Lung (tissue), 12 donors: ENCODE measurements around the gene PPP2R2C. TPM values are rescaled to one million over a fixed set of nuclear protein-coding genes. Genes with fewer than 3 reads are reported as not detected.

Experiments
- ATAC-seq: fragments of 200-7000 bp; cut with Tn5 transposase; one replicate; pipeline ENCODE4 v1.9.1; 2020; ENCODE audit warnings: moderate number of reproducible peaks; ENCODE audit not compliant: insufficient read depth, low FRiP score
- DNase-seq, 3 donors: peaks; one replicate each; pipeline ENCODE4 v3.0.0-alpha.2; 2013 to 2017
- H3K27ac ChIP-seq, 2 donors: one replicate each; pipeline ENCODE4 v1.5.1; 2013; ENCODE audit warnings: mild to moderate bottlenecking in 2 of 2, moderate library complexity in 2 of 2, control low read depth in 1 of 2, inconsistent platforms in 1 of 2, low read depth in 1 of 2, low read length in 1 of 2
- H3K27me3 ChIP-seq, 3 donors: one replicate each; pipeline ENCODE4 v1.5.1; 2013; ENCODE audit warnings: low read length in 2 of 3; ENCODE audit not compliant: control insufficient read depth in 3 of 3, insufficient read depth in 3 of 3
- H3K36me3 ChIP-seq, 4 donors: one replicate each; pipeline ENCODE4 v1.5.1; 2013; ENCODE audit warnings: low read length in 4 of 4, mild to moderate bottlenecking in 1 of 4, moderate library complexity in 1 of 4; ENCODE audit not compliant: control insufficient read depth in 4 of 4, insufficient read depth in 4 of 4
- H3K4me1 ChIP-seq, 5 donors: one replicate each; pipeline ENCODE4 v1.5.1; 2013; ENCODE audit warnings: low read length in 5 of 5, mild to moderate bottlenecking in 2 of 5, moderate library complexity in 1 of 5; ENCODE audit not compliant: control insufficient read depth in 5 of 5, insufficient read depth in 5 of 5
- H3K4me3 ChIP-seq: one replicate; pipeline ENCODE4 v1.5.1; 2013; ENCODE audit warnings: mild to moderate bottlenecking, control low read depth, moderate library complexity
- H3K9ac ChIP-seq, 2 donors: one replicate each; pipeline ENCODE4 v1.5.1; 2013; ENCODE audit warnings: low read length in 2 of 2, control low read depth in 1 of 2; ENCODE audit not compliant: insufficient read depth in 1 of 2
- H3K9me3 ChIP-seq, 4 donors: one replicate each; pipeline ENCODE4 v1.5.1; 2013; ENCODE audit warnings: low read length in 3 of 4, mild to moderate bottlenecking in 1 of 4, moderate library complexity in 1 of 4; ENCODE audit not compliant: control insufficient read depth in 4 of 4, insufficient read depth in 3 of 4
- WGBS, 2 donors: extraction: QIAGEN DNeasy Blood & Tissue Kit; methylation state at CpG; one replicate each; pipeline ENCODE4 v1.1.7; 2013; 5-methylcytosine and 5-hydroxymethylcytosine counted together
- polyA plus RNA-seq, 2 donors: library from polyadenylated mRNA; stranded (reverse); fragments of 200-250 nt; gene quantifications; one replicate each; pipeline ENCODE4 v1.2.1, GENCODE V29; 2013
- total RNA-seq, 2 donors: library from RNA; depleted of rRNA in 1 of 2; stranded (reverse); fragments of >200 nt in 1 of 2; gene quantifications; one replicate each; pipeline ENCODE4 v1.2.1, GENCODE V29; 2014 to 2021
- TF ChIP-seq, protein P1 (sequence below): IDR thresholded peaks from 2 replicates; pipeline ENCODE4 v1.5.1; 2012; ENCODE audit warnings: mild to moderate bottlenecking; ENCODE audit errors: control extremely low read depth, extremely low read depth
- donor health status: control.
- donor health status: control.
- donor health status: Bipolar disorder and iron deficiency.
- donor health status: healthy.
- donor health status: DM: yes; HTN: yes; CAD: no.

The PPP2R2C gene
- total and polyA plus RNA-seq, 4 donors = 0.03 to 0.57 (median 0.04) TPM

DNA sequence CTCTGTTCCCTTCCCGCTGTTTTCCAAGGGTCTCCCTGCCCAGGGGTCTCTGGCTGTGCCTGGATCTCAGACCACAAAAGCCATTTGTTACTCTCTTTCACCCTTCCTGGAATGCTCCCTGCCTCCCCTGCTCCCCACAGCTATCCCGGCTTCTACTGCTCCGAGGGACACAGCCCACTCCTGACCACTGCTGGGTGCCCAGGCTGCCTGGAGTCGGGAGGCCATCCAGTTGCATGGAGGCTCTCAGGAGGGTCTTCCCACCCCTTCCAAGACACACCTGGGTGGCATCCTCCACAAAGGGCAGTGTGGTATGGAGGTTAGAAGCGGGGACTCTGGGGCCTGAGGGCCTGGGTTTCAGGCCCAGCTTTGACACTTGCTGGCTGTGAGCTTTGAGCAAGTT lies 101.1 kb downstream of the PPP2R2C start:
- WGBS, 2 donors = 74 to 83% methylated on average over 5 of the region's 5 CpGs
- Histone ChIP-seq H3K4me1 (no peaks in the 10 kb centered on the region), H3K27ac (no peak overlapping the region), H3K9ac (no peak overlapping the region), H3K9me3 (no peaks in the 10 kb centered on the region), H3K27me3 (peaks cover 0 to 13% (median 2%) of the 10 kb centered on the region in 3 donors), H3K36me3 (no peaks in the 10 kb centered on the region), H3K4me3 (no peak overlapping the region)
- no peak for ATAC-seq
- DNase-seq = no peak
- TF ChIP-seq, protein P1, sequence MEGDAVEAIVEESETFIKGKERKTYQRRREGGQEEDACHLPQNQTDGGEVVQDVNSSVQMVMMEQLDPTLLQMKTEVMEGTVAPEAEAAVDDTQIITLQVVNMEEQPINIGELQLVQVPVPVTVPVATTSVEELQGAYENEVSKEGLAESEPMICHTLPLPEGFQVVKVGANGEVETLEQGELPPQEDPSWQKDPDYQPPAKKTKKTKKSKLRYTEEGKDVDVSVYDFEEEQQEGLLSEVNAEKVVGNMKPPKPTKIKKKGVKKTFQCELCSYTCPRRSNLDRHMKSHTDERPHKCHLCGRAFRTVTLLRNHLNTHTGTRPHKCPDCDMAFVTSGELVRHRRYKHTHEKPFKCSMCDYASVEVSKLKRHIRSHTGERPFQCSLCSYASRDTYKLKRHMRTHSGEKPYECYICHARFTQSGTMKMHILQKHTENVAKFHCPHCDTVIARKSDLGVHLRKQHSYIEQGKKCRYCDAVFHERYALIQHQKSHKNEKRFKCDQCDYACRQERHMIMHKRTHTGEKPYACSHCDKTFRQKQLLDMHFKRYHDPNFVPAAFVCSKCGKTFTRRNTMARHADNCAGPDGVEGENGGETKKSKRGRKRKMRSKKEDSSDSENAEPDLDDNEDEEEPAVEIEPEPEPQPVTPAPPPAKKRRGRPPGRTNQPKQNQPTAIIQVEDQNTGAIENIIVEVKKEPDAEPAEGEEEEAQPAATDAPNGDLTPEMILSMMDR = no peak

DNA sequence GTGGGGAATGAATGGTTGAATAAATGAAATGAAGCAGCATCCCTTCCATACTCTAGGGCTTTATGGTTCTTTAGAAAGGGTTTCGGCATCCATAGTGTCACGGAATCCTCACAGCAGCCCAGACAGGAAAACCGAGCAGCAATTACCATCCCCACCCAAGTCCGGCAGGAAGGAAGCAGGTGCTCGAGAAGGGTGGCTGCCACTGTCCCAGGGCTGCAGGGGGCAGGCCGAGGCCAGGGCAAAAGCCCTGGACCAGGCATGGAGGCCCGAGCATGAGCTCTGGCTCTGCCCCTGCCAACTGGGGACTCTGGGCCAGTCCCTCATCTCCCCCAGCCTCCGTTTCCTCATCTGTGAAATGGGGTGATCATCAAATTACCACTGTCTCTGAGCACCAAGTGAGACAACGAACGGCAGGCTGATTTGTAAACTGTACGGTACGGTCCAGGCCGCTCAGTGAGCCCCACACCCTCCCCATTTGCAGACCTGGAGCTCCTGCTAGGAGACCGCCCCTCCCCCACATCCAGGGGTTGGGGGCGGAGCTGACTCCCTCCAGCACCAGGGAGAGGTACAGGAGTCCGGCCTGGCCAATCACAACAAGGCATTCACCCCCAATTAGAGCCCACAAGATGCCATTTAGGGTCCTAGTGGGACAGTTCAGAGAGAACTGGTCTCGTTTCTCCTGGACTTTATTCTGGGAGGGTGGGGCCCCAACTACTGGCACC lies 102.3 kb downstream of the PPP2R2C start:
- H3K9me3 ChIP-seq = peaks cover 0 to 2% (median 0%) of the 10 kb centered on the region in 4 donors
- no peak overlapping the region for H3K4me3 ChIP-seq
- H3K9ac ChIP-seq = no peak overlapping the region
- WGBS, 2 donors = 49 to 50% methylated on average over 17 of the region's 17 CpGs
- ATAC-seq (no peak), DNase-seq (no peak)
- H3K27me3 ChIP-seq = peaks cover 0 to 15% (median 2%) of the 10 kb centered on the region in 3 donors
- TF ChIP-seq, protein P1 = no peak
- no peaks in the 10 kb centered on the region for H3K4me1 ChIP-seq
- no peaks in the 10 kb centered on the region for H3K36me3 ChIP-seq
- H3K27ac ChIP-seq = no peak overlapping the region

DNA sequence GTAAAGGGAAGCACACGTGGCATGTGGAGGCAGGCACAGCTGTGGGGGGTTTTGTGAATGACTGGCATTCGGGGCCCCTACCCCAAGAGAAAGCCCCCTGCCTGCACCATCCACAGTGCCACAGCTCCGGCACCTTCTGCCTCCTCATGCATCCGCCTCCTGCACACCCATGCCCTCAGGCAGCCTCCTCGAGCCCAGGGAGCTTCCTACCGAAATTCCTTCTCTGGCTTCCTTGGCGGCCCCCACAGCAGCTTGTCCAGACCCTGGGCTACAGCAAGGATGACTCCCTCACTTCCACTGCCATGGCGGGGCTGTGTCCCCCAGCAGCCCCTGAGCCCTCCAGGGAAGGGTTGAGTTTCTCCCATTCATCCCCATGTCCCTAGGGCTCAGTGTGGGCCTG lies 102.9 kb downstream of the PPP2R2C start:
- TF ChIP-seq, protein P1 = no peak
- no peak for DNase-seq

More for the DNA sequence above, 102.9 kb downstream of the PPP2R2C start:
- Histone ChIP-seq H3K9me3 (peaks cover 0 to 2% (median 0%) of the 10 kb centered on the region in 4 donors), H3K27me3 (peaks cover 0 to 15% (median 2%) of the 10 kb centered on the region in 3 donors), H3K36me3 (no peaks in the 10 kb centered on the region), H3K27ac (no peak overlapping the region), H3K4me1 (no peaks in the 10 kb centered on the region), H3K9ac (no peak overlapping the region), H3K4me3 (no peak overlapping the region)
- 66% methylated on average over 8 of the region's 8 CpGs for WGBS, 2 donors
- no peak for ATAC-seq
